Choroid plexus epithelial cell (primary cell): ENCODE measurements around the gene COL8A2.

ENCODE experiments used
- DNase-seq: peaks from one replicate; pipeline ENCODE4 v3.0.0-alpha.2; 2010; ENCODE audit warnings: low read depth
- H3K4me3 ChIP-seq: 2 replicates; pipeline ENCODE4 v1.5.1; 2011; ENCODE audit warnings: low read depth, mild to moderate bottlenecking, control low read depth, low read length, moderate library complexity
- CTCF ChIP-seq: conservative IDR thresholded peaks from 2 replicates; pipeline ENCODE4 v1.5.1; 2011; ENCODE audit warnings: low read depth, mild to moderate bottlenecking, control low read depth, inconsistent platforms, low read length, moderate library complexity

COL8A2 gene

GRCh38 chr1:36144413-36144812 is 19.4 kb upstream of the COL8A2 start:
- DNase-seq = no peak
- no peak overlapping the region for H3K4me3 ChIP-seq
- TF ChIP-seq CTCF = no peak

GRCh38 chr1:36143424-36143823 is 18.4 kb upstream of the COL8A2 start:
- DNase-seq = no peak
- no peak for TF ChIP-seq CTCF
- no peak overlapping the region for H3K4me3 ChIP-seq

GRCh38 chr1:36142121-36142520 is 17.1 kb upstream of the COL8A2 start:
- no peak overlapping the region for H3K4me3 ChIP-seq
- no peak for TF ChIP-seq CTCF
- no peak for DNase-seq

GRCh38 chr1:36139521-36139920 is 14.5 kb upstream of the COL8A2 start:
- DNase-seq = no peak
- TF ChIP-seq CTCF = no peak
- no peak overlapping the region for H3K4me3 ChIP-seq

- no peak for TF ChIP-seq CTCF
- DNase-seq = no peak
- H3K4me3 ChIP-seq = no peak overlapping the region
These were observed 12.8 kb upstream of the COL8A2 start for GRCh38 chr1:36137776-36138175.

- TF ChIP-seq CTCF = no peak
- H3K4me3 ChIP-seq = no peak overlapping the region
- no peak for DNase-seq
These were observed 12.2 kb upstream of the COL8A2 start for GRCh38 chr1:36137226-36137625.

GRCh38 chr1:36136535-36136934 is 11.5 kb upstream of the COL8A2 start:
- H3K4me3 ChIP-seq = no peak overlapping the region
- TF ChIP-seq CTCF = no peak
- peak; percentile 77 for DNase-seq
